ENCODE data around the gene ZFP36L1.

Gene ZFP36L1

GRCh38 chr14:68806526-68807147 lies 13.8 kb upstream of the ZFP36L1 start:
- no peak for TF ChIP-seq CTCF (IDR thresholded peaks at IDR 0.05; ENCODE audit: extremely low read depth, insufficient read depth, missing control alignments)
- in situ Hi-C loops (cut with MboI; ENCODE audit: low pct_unique_long_range_greater_than_20kb, low sequenced_read_pairs, unreplicated experiment): no loop called here
- peak; percentile 45 for DNase-seq (ENCODE audit: low spot score)

- TF ChIP-seq CTCF (IDR thresholded peaks at IDR 0.05; ENCODE audit: extremely low read depth, insufficient read depth, missing control alignments): no peak
- in situ Hi-C loops (cut with MboI; ENCODE audit: low pct_unique_long_range_greater_than_20kb, low sequenced_read_pairs, unreplicated experiment): no loop called here
- no peak for DNase-seq (ENCODE audit: low spot score)
These were observed 12.5 kb upstream of the ZFP36L1 start for GRCh38 chr14:68805414-68805813.

GRCh38 chr14:68801631-68802030 lies 8.8 kb upstream of the ZFP36L1 start:
- no peak for DNase-seq (ENCODE audit: low spot score)
- TF ChIP-seq CTCF (IDR thresholded peaks at IDR 0.05; ENCODE audit: extremely low read depth, insufficient read depth, missing control alignments): no peak
- in situ Hi-C loops (cut with MboI; ENCODE audit: low pct_unique_long_range_greater_than_20kb, low sequenced_read_pairs, unreplicated experiment): loop anchor here (5.0 kb wide), 1 partner anchor 549 kb away; no protein-coding TSS in a partner anchor

- in situ Hi-C loops (cut with MboI; ENCODE audit: low pct_unique_long_range_greater_than_20kb, low sequenced_read_pairs, unreplicated experiment): loop anchor here (5.0 kb wide), 1 partner anchor 549 kb away; no protein-coding TSS in a partner anchor
- DNase-seq (ENCODE audit: low spot score): no peak
- TF ChIP-seq CTCF (IDR thresholded peaks at IDR 0.05; ENCODE audit: extremely low read depth, insufficient read depth, missing control alignments): no peak
These were observed 8.1 kb upstream of the ZFP36L1 start for GRCh38 chr14:68800953-68801352.

GRCh38 chr14:68800390-68800789 lies 7.5 kb upstream of the ZFP36L1 start:
- in situ Hi-C loops (cut with MboI; ENCODE audit: low pct_unique_long_range_greater_than_20kb, low sequenced_read_pairs, unreplicated experiment): loop anchor here (5.0 kb wide), 1 partner anchor 548 kb away; no protein-coding TSS in a partner anchor

GRCh38 chr14:68798621-68799020 lies 5.8 kb upstream of the ZFP36L1 start:
- in situ Hi-C loops (cut with MboI; ENCODE audit: low pct_unique_long_range_greater_than_20kb, low sequenced_read_pairs, unreplicated experiment): no loop called here
- no peak for TF ChIP-seq CTCF (IDR thresholded peaks at IDR 0.05; ENCODE audit: extremely low read depth, insufficient read depth, missing control alignments)
- DNase-seq (ENCODE audit: low spot score): no peak

More at GRCh38 chr14:68800390-68800789, 7.5 kb upstream of the ZFP36L1 start:
- no peak for DNase-seq (ENCODE audit: low spot score)
- no peak for TF ChIP-seq CTCF (IDR thresholded peaks at IDR 0.05; ENCODE audit: extremely low read depth, insufficient read depth, missing control alignments)

Data from GM13977 (cell line).